Measurements from ENCODE around the gene FBXW8.

FBXW8 gene

GRCh38 chr12:116926283-116927243, 15.8 kb downstream of the FBXW8 start:
- no peak for DNase-seq

- DNase-seq: no peak
Measured at GRCh38 chr12:116927244-116927940, 16.6 kb downstream of the FBXW8 start.

- no peak for DNase-seq
Measured at GRCh38 chr12:116928504-116928903, 17.8 kb downstream of the FBXW8 start.

- DNase-seq: no peak
Measured at GRCh38 chr12:116929885-116930284, 19.1 kb downstream of the FBXW8 start.

- no peak for DNase-seq
Measured at GRCh38 chr12:116931665-116932064, 20.9 kb downstream of the FBXW8 start.

GRCh38 chr12:116933091-116933490, 22.3 kb downstream of the FBXW8 start:
- no peak for DNase-seq

- no peak for DNase-seq
Measured at GRCh38 chr12:116933512-116934246, 22.9 kb downstream of the FBXW8 start.

- no peak for DNase-seq
Measured at GRCh38 chr12:116934908-116935705, 24.4 kb downstream of the FBXW8 start.

- DNase-seq: no peak
Measured at GRCh38 chr12:116937640-116938039, 26.9 kb downstream of the FBXW8 start.

GRCh38 chr12:116939734-116940133, 29.0 kb downstream of the FBXW8 start:
- no peak for DNase-seq

GRCh38 chr12:116941188-116941587, 30.4 kb downstream of the FBXW8 start:
- DNase-seq: no peak

- no peak for DNase-seq
Measured at GRCh38 chr12:116943419-116944372, 32.9 kb downstream of the FBXW8 start.

- DNase-seq: no peak
Measured at GRCh38 chr12:116945886-116946550, 35.3 kb downstream of the FBXW8 start.

- DNase-seq: no peak
Measured at GRCh38 chr12:116948298-116948697, 37.5 kb downstream of the FBXW8 start.

GRCh38 chr12:116950628-116951325, 40.0 kb downstream of the FBXW8 start:
- DNase-seq: no peak

- no peak for DNase-seq
Measured at GRCh38 chr12:116954710-116955381, 44.1 kb downstream of the FBXW8 start.

- DNase-seq: no peak
Measured at GRCh38 chr12:116955382-116956021, 44.8 kb downstream of the FBXW8 start.

- DNase-seq: no peak
Measured at GRCh38 chr12:116958402-116959197, 47.9 kb downstream of the FBXW8 start.
